Spleen (tissue), 7 donors: ENCODE results near the gene TYRP1.

Experiments used
- POLR2A ChIP-seq, 3 donors: fragments of 450-650 bp; IDR thresholded peaks; one replicate each; pipeline ENCODE4 v1.5.1; 2017; ENCODE audit warnings: antibody characterized with exemption in 3 of 3, mild to moderate bottlenecking in 1 of 3
- POLR2AphosphoS5 ChIP-seq, 3 donors: sonication (generic); formaldehyde crosslinking; IDR thresholded peaks; one replicate each; pipeline ENCODE4 v1.5.1; 2017; ENCODE audit warnings: antibody characterized with exemption in 3 of 3
- TF ChIP-seq, protein P1 (sequence below), 11 experiments: fragments of 200-600 bp in 7 of 11; fragments of 450-650 bp in 4 of 11; sonication (generic) in 4 of 11; IDR thresholded peaks in 8 of 11; conservative IDR thresholded peaks in 3 of 11; 1 replicate in 7 of 11; 2 replicates in 4 of 11; pipeline versions ENCODE4 v1.4.0 to v1.8.0; 2016 to 2021; ENCODE audit warnings: antibody characterized with exemption in 11 of 11, inconsistent platforms in 4 of 11, mild to moderate bottlenecking in 1 of 11
- donor health status: DM: no; HTN: no; CAD: no; lungs with moderate emphysema.
- donor health status: DM: no; HTN: no; CAD: no.
- donor health status: DM: no; HTN: no; CAD: no.

GRCh38 chr9:12659220-12659619 is 34.0 kb upstream of the TYRP1 start:
- TF ChIP-seq, protein P1, sequence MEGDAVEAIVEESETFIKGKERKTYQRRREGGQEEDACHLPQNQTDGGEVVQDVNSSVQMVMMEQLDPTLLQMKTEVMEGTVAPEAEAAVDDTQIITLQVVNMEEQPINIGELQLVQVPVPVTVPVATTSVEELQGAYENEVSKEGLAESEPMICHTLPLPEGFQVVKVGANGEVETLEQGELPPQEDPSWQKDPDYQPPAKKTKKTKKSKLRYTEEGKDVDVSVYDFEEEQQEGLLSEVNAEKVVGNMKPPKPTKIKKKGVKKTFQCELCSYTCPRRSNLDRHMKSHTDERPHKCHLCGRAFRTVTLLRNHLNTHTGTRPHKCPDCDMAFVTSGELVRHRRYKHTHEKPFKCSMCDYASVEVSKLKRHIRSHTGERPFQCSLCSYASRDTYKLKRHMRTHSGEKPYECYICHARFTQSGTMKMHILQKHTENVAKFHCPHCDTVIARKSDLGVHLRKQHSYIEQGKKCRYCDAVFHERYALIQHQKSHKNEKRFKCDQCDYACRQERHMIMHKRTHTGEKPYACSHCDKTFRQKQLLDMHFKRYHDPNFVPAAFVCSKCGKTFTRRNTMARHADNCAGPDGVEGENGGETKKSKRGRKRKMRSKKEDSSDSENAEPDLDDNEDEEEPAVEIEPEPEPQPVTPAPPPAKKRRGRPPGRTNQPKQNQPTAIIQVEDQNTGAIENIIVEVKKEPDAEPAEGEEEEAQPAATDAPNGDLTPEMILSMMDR (IDR thresholded peaks at IDR 0.05 in 8 of 11, conservative IDR thresholded peaks at IDR 0.05 in 3 of 11) = no peak
- TF ChIP-seq POLR2AphosphoS5 (IDR thresholded peaks at IDR 0.05) = no peak
- TF ChIP-seq POLR2A (IDR thresholded peaks at IDR 0.05) = no peak
